T-helper 22 cell (primary cell): Measurements from ENCODE around the gene ADSS2.
"Not testable (repeated sequence)": the region's sequence is repeated elsewhere in the genome, so short reads cannot be mapped to it uniquely, and the experiment has no call there.

Experiments
- DNase-seq: peaks from one replicate; pipeline ENCODE4 v3.0.0-alpha.2; 2020; ENCODE audit warnings: low read depth

Gene ADSS2

GRCh38 chr1:244451539-244451950 is at the start of gene ADSS2:
Gene ADSS2, minus strand, starts transcription at chr1:244451909. Its CDS starts 92 bp downstream, at chr1:244451817.
- DNase-seq = no peak

- DNase-seq = not testable (repeated sequence)
These were observed 48.8 kb upstream of the ADSS2 start for GRCh38 chr1:244500515-244500914.

- not testable (repeated sequence) for DNase-seq
These were observed 47.8 kb upstream of the ADSS2 start for GRCh38 chr1:244499484-244499883.

GRCh38 chr1:244497805-244498204 is 46.1 kb upstream of the ADSS2 start:
- DNase-seq = no peak

GRCh38 chr1:244496186-244496585 is 44.5 kb upstream of the ADSS2 start:
- no peak for DNase-seq

GRCh38 chr1:244494653-244495052 is 42.9 kb upstream of the ADSS2 start:
- DNase-seq = no peak

- not testable (repeated sequence) for DNase-seq
These were observed 33.3 kb upstream of the ADSS2 start for GRCh38 chr1:244484971-244485370.

GRCh38 chr1:244473059-244473605 is 21.4 kb upstream of the ADSS2 start:
- no peak for DNase-seq

- no peak for DNase-seq
These were observed 15.0 kb upstream of the ADSS2 start for GRCh38 chr1:244466724-244467123.

GRCh38 chr1:244461245-244462071 is 9.7 kb upstream of the ADSS2 start, which contains the start of gene CATSPERE:
Gene CATSPERE, plus strand, starts transcription at chr1:244461273. Its CDS starts 157 bp downstream, at chr1:244461430.
- peak; percentile 59 for DNase-seq

- DNase-seq = no peak
These were observed 8.5 kb upstream of the ADSS2 start for GRCh38 chr1:244460197-244460596.

- DNase-seq = no peak
These were observed 7.1 kb upstream of the ADSS2 start for GRCh38 chr1:244458781-244459180.

- no peak for DNase-seq
These were observed 4.9 kb upstream of the ADSS2 start for GRCh38 chr1:244456586-244456985.

- DNase-seq = no peak
These were observed 2.7 kb upstream of the ADSS2 start for GRCh38 chr1:244454412-244454811.

GRCh38 chr1:244451951-244452795 is 464 bp upstream of the ADSS2 start:
- peak; percentile 98 for DNase-seq

- DNase-seq = peak; percentile 40
These were observed 841 bp downstream of the ADSS2 start for GRCh38 chr1:244450597-244451538.

GRCh38 chr1:244449936-244450508 is 1.7 kb downstream of the ADSS2 start:
- no peak for DNase-seq

GRCh38 chr1:244448279-244449036 is 3.3 kb downstream of the ADSS2 start:
- no peak for DNase-seq

- DNase-seq = no peak
These were observed 4.2 kb downstream of the ADSS2 start for GRCh38 chr1:244447552-244447951.

GRCh38 chr1:244447024-244447423 is 4.7 kb downstream of the ADSS2 start:
- DNase-seq = no peak
